ENCODE results near the gene ARHGEF38. TPM values are rescaled to one million over a fixed set of nuclear protein-coding genes. Genes with fewer than 3 reads are reported as not detected.
A peak's percentile ranks its signal among the peaks of the same experiment; 100 is the strongest.
"Not testable (repeated sequence)": the region's sequence is repeated elsewhere in the genome, so short reads cannot be mapped to it uniquely, and the experiment has no call there.

ARHGEF38 gene
- total RNA-seq, 1 donor from 2014 or later: not detected

- ATAC-seq (ENCODE audit: poor library complexity) (no peak), DNase-seq (no peak)
- intact Hi-C loops (cut with DNase I): no loop called here
Measured at GRCh38 chr4:105599932-105600655, 47.7 kb downstream of the ARHGEF38 start.

- ATAC-seq (ENCODE audit: poor library complexity) (no peak), DNase-seq (no peak)
- intact Hi-C loops (cut with DNase I): no loop called here
Measured at GRCh38 chr4:105600951-105601350, 48.5 kb downstream of the ARHGEF38 start.

GRCh38 chr4:105601406-105601805 lies 49.0 kb downstream of the ARHGEF38 start:
- intact Hi-C loops (cut with DNase I): no loop called here
- ATAC-seq (ENCODE audit: poor library complexity): no peak

GRCh38 chr4:105603158-105603557 lies 50.7 kb downstream of the ARHGEF38 start:
- no peak for ATAC-seq (ENCODE audit: poor library complexity)
- DNase-seq: no peak
- intact Hi-C loops (cut with DNase I): no loop called here

More at GRCh38 chr4:105601406-105601805, 49.0 kb downstream of the ARHGEF38 start:
- DNase-seq: no peak

- no peak for ATAC-seq (ENCODE audit: poor library complexity)
- intact Hi-C loops (cut with DNase I): no loop called here
- DNase-seq: no peak
Measured at GRCh38 chr4:105605493-105605892, 53.1 kb downstream of the ARHGEF38 start.

GRCh38 chr4:105607876-105608275 lies 55.5 kb downstream of the ARHGEF38 start:
- intact Hi-C loops (cut with DNase I): no loop called here
- DNase-seq (no peak), ATAC-seq (ENCODE audit: poor library complexity) (no peak)

GRCh38 chr4:105609819-105610218 lies 57.4 kb downstream of the ARHGEF38 start:
- intact Hi-C loops (cut with DNase I); ATAC-seq (ENCODE audit: poor library complexity); DNase-seq: not testable (repeated sequence)

- intact Hi-C loops (cut with DNase I): no loop called here
- DNase-seq (no peak), ATAC-seq (ENCODE audit: poor library complexity) (no peak)
Measured at GRCh38 chr4:105613306-105613705, 60.9 kb downstream of the ARHGEF38 start.

GRCh38 chr4:105619188-105619931 lies 66.9 kb downstream of the ARHGEF38 start:
- ATAC-seq (ENCODE audit: poor library complexity) (peak; percentile 42), DNase-seq (peak; percentile 83)
- intact Hi-C loops (cut with DNase I): no loop called here

- DNase-seq (no peak), ATAC-seq (ENCODE audit: poor library complexity) (no peak)
- intact Hi-C loops (cut with DNase I): no loop called here
Measured at GRCh38 chr4:105620640-105621323, 68.4 kb downstream of the ARHGEF38 start.

- no peak for DNase-seq
- peak; percentile 93 for ATAC-seq (ENCODE audit: poor library complexity)
- intact Hi-C loops (cut with DNase I): no loop called here
Measured at GRCh38 chr4:105622269-105622668, 69.8 kb downstream of the ARHGEF38 start.

GRCh38 chr4:105623099-105623498 lies 70.7 kb downstream of the ARHGEF38 start:
- intact Hi-C loops (cut with DNase I): no loop called here
- no peak for DNase-seq
- peak; percentile 59 for ATAC-seq (ENCODE audit: poor library complexity)

- intact Hi-C loops (cut with DNase I): no loop called here
- DNase-seq: peak; percentile 48
- peak; percentile 43 for ATAC-seq (ENCODE audit: poor library complexity)
Measured at GRCh38 chr4:105624530-105624929, 72.1 kb downstream of the ARHGEF38 start.

GRCh38 chr4:105625214-105625613 lies 72.8 kb downstream of the ARHGEF38 start:
- ATAC-seq (ENCODE audit: poor library complexity): no peak
- intact Hi-C loops (cut with DNase I): no loop called here
- DNase-seq: no peak

GRCh38 chr4:105626846-105627245 lies 74.4 kb downstream of the ARHGEF38 start:
- intact Hi-C loops (cut with DNase I): no loop called here
- no peak for DNase-seq
- ATAC-seq (ENCODE audit: poor library complexity): no peak

- ATAC-seq (ENCODE audit: poor library complexity) (no peak), DNase-seq (no peak)
- intact Hi-C loops (cut with DNase I): no loop called here
Measured at GRCh38 chr4:105627620-105628019, 75.2 kb downstream of the ARHGEF38 start.

GRCh38 chr4:105630670-105631655 lies 78.5 kb downstream of the ARHGEF38 start:
- no peak for ATAC-seq (ENCODE audit: poor library complexity)
- intact Hi-C loops (cut with DNase I): no loop called here
- no peak for DNase-seq

- DNase-seq (no peak), ATAC-seq (ENCODE audit: poor library complexity) (no peak)
- intact Hi-C loops (cut with DNase I): no loop called here
Measured at GRCh38 chr4:105631818-105632400, 79.5 kb downstream of the ARHGEF38 start.
